OCI-LY3 (cell line): Measurements from ENCODE around the gene CHRD.

Experiments used
- CTCF ChIP-seq: fragments of 200-600, 300-600 bp; sonication (generic); IDR thresholded peaks from 2 replicates; pipeline ENCODE4 v1.5.1; 2014; ENCODE audit warnings: antibody characterized with exemption, low read length, low read depth
- EZH2phosphoT487 ChIP-seq: fragments of 200-600 bp; shearing (Covaris generic); IDR thresholded peaks from 2 replicates; pipeline ENCODE4 v1.6.1; 2018; ENCODE audit warnings: antibody characterized with exemption, mixed run types, low read depth

DNA sequence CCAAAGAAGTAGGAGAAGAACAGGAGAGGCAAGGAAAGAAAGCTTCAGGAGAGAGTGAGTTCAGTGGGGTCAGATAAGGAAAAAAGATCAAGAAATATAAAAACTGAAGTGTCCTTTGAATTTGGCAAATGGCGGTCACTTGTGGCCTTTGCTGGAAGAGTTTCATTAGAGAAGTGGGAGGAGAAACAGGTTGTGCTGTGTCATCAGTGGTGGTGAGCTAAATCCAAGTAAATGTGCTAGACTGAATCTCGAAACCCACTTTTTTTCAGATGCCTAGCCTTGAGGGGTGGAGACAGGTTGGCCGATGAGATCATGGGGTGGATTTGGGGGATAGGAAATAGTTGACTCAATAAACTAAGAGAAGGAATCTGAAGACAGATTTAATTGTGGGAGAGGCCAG is 43.7 kb downstream of the CHRD start:
- TF ChIP-seq EZH2phosphoT487 = no peak
- TF ChIP-seq CTCF = no peak
